KBM-7 (cell line): ENCODE results near the gene NF2.
"Not testable (repeated sequence)": the region's sequence is repeated elsewhere in the genome, so short reads cannot be mapped to it uniquely, and the experiment has no call there.

Experiments
- DNase-seq: peaks from one replicate; pipeline ENCODE4 v3.0.0-alpha.2; 2015
- in situ Hi-C: fragments of 300-500 bp; cut with MboI; formaldehyde crosslinking; loops from 2 replicates; pipeline ENCODE4 v1.14.3; 2020; ENCODE audit warnings: low sequenced_read_pairs, low pct_unique_long_range_greater_than_20kb, mixed read lengths

The NF2 gene

DNA sequence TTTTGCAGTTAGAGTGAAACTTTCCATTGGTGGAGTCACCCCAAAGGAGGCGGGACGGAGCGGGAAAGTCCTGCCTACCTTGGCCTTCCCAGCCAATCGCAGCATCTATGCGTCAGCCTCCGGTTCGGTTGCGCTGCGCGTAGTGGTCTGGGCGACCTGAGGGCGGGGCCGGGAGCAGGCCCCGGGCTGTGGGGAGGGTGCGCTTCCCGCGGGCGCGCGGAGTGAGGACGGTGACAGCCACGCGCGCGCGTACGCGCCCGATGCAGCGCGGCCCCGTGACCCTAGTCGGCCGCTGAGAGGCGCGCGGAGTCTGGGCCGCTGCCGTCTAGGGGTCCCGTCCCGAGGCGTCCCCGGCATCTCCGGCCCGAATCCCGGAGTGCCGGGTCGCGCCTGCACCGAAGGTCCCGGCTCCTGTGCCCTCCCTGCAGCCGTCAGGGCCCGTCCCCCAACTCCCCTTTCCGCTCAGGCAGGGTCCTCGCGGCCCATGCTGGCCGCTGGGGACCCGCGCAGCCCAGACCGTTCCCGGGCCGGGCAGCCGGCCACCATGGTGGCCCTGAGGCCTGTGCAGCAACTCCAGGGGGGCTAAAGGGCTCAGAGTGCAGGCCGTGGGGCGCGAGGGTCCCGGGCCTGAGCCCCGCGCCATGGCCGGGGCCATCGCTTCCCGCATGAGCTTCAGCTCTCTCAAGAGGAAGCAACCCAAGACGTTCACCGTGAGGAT is at the start of gene NF2:
Gene NF2, plus strand, starts transcription at position 276 of the 718 bp plus-strand sequence. Its CDS starts 366 bp downstream, at position 642.
- DNase-seq: peak; percentile 99
- in situ Hi-C loops: no loop called here

DNA sequence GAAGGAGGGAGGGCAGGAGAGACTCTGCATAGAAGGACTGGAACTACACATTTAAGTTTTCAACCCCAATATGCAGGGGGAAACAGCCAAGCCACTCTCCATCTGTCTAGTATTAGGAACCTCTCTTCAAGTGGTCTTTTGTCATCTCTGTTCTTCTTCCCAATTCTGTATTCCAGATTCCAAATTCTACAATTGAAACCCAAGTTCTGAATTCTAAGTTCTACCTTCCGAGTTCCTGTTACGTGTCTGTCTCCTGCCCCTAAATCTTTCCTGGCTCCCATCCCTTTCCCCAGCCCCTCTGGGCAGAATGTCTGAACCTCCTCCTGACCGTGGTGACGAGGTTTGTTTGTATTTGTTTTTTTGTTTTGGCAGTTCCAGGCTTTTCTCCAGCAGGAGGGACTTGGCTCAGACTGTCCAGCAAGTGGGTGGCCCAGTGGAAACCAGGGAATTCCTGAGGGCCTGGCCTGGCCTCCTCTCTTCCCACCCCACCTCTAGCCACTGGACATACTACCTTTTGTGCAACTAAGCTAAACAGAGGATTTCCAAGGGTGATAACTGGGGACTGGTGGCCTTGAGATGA is 48.3 kb upstream of the NF2 start:
- no peak for DNase-seq
- in situ Hi-C loops: no loop called here

DNA sequence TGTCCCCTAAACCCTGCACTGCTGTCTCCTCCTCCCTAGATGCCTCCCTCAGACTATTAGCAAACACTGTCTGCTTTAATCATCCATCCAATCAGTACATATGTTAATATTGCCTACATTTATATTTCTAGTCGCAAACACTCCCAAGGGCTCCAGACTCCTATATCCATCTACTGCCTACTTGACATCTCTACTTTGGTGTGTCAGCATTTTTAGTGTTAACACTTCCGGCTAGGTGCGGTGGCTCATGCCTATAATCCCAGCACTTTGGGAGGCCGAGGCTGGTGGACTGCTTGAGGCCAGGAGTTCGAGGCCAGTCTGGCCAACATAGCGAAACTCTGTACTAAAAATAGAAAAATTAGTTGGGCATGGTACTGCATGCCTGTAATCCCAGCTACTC is 44.4 kb upstream of the NF2 start:
- in situ Hi-C loops: no loop called here
- no peak for DNase-seq

DNA sequence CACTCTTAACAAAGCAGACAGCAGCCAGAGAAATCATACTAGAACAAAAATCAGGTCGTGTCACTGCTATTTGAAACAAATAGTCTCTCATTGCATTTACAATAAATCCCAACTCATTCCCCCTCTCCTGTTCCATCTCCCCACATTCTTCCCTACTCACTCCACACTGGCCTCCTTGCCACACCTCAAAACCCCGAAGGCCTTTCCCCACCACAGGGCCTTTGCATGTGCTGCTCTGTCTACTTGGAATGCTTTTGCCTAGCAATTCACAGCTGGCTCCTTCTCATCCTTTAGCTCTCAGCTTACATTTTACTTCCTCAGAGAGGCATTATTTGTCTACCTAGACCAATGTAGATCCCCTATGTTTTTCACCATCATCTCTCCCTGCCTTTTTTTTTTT is 43.6 kb upstream of the NF2 start:
- no peak for DNase-seq
- in situ Hi-C loops: no loop called here

DNA sequence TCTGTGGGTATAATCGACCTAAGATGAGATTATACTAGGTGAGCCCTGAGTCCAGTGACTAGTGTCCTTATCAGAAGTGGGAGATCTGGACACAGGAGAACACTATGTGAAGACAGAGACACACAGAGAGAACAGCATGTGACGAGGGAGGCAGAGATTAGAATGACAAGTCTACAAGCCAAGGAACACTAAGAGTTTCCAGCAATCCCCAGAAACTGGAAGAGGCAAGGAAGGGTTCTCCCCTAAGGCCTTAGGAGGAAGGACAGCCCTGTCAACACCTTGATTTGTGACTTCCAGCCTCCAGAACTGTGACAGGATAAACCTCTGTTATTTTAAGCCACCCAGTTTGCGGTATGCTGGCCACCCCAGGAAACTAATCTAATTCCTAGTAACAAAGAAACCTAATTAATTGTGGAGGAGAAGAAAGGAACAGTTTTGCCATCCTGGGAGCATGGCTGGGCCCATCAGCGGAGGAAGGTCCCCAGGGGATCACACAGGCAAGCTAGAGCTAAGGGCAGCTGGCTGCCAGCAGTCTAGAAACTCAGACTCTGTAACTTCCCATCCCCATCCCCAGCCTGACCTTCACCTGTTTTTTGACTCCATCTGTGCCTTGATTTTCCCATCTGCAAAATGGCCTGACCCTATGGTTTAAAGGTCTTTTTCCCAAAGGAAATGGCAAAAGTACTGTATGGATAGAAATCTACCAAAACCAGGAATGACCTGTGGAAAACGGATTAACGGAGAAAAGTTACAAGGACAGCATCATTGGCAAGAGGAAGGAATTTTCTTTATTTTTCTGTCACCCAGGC is 39.6 kb upstream of the NF2 start:
- DNase-seq: no peak
- in situ Hi-C loops: no loop called here

DNA sequence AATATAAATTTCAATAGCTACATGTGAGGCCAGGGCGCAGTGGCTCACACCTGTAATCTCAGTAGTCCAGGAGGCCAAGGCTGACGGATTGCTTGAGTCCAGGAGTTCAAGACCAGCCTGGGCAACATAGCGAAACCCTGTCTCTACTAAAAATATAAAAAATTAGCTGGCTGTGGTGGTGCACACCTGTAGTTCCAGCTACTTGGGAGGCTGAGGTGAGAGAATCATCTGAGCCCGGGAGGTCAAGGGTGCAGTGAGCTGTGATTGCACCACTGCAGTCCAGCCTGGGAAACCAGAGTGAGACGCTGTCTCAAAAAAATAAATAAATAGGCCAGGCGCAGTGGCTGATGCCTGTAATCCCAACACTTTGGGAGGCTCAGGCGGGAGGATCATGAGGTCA is 36.9 kb upstream of the NF2 start:
- DNase-seq, in situ Hi-C loops: not testable (repeated sequence)

DNA sequence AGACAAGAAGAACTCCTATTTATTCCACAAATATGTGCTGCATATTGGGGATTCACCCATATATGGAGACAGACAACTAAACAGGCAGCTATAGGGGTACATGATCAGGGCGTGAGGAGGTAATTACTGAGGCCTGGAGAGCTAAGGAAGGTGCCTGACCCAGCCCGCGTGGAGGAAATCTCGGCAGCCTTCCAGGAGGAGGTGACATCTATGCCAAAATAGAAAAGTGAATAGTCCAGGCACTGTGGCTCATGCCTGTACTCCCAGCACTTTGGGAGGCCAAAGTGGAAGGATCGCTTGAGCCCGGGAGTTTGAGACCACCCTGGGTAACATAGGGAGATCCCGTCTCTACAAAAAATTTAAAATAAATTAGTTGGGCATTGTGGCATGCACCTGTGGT is 36.1 kb upstream of the NF2 start:
- no peak for DNase-seq
- in situ Hi-C loops: no loop called here

DNA sequence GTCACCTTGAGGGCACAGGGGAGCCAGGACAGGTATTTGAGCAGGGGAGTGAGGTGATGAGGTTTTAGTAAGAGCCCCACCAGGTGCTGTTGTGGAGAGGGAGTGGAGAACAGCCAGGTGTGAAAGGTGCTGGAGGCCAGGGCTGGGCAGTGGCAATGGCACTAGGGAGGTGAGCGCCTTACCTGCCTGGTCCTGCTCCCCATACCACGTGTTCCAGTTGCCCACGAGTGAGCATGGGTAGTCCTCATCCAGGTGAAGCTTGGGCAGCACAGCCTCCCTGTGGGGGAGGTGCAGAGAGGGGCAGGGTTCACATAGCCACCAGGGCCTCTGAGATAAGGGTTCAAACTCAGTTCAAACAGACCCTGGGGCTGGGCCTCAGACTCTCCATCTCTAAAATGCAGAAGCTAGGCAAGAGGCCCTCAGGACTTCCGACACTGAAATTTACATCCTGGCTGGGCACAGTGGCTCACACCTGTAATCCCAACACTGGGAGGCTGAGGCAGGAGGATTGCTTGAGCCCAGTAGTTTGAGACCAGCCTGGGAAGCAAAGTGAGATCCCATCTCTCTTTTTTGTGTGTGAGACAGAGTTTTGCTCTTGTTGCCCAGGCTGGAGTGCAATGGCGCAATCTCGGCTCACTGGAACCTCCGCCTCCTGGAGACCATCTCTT is 34.3 kb upstream of the NF2 start:
- DNase-seq: no peak
- in situ Hi-C loops: no loop called here

DNA sequence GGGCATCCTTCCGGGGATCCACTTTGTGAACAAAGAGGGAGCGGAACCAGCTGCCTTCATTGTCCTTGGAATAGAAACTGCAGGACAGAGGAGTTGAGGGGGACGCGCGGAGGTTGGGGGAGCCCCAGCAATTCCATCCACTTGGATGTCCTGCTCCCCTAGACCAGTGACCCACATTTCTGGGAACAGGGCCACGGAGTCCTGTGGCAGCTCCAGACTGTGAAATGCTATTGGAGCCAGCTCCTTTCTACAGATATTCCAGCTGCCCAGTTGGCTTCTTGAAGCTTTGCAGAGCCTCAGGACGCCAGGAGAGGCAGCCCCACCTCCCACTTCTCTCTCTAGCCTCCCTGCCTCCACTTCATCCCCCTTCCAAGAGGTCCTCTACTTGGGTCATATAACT is 33.0 kb upstream of the NF2 start:
- no peak for DNase-seq
- in situ Hi-C loops: no loop called here

DNA sequence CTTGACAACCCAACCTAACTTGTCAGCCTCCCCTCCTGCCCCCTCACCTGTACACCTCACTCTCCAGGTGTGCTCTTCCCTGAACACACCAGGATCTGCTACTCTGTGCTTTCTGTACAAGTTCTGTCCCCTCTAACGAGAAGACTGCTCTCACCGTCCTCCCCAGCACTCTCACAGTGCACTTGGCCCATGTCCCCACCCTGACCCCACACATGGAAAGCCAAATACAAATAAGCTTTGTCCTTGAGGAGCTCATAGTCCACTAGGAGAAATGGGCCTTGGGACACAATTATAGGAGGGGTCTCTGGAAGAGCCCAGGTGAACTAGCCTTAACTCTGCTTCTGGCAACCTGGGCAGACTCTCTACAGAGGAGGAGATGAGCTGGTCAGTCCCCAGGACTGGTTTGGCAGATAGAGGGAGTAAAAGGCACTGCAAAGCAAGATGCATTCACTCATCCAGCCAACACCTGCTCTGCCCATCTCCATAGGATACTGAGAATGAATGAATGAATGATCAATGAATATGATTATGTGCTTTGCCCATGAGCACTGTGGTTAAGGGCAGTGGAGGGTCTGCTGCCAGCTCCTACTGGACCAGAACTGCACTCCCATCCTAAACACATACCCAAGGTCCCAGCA is 32.4 kb upstream of the NF2 start:
- in situ Hi-C loops: no loop called here
- no peak for DNase-seq

DNA sequence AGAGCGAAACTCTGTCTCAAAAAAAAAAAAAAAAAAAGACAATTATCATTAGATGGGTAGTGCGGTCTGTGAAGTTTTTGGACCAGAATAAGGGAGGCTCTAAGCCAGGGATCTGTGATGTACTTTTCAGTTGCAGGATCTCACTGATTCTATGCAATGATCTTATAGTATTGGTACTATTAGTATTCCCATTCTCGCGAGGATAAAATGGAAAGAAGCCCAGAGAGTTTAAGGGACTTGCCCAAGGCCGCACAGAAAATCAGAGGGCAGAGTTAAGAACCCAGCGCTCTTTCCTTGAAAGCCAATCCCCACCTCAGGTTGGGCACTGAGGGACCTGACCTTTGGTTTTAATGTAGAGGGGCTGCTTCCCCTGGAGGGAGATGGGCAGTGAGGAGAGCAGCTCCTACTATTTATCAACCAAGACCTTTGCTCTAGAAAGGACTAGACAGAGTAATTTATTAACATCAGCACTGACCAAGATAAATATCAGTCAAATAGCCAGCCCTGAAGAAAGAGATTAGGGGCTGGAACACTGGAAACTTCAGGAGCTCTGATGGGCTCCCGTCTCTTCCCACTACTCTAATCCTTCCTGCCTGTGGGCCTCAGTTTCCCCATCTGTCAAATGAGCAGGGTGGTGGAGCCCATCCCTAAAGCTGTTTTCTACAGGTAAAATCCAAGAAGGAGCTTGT is 28.5 kb upstream of the NF2 start:
- in situ Hi-C loops: no loop called here
- no peak for DNase-seq

DNA sequence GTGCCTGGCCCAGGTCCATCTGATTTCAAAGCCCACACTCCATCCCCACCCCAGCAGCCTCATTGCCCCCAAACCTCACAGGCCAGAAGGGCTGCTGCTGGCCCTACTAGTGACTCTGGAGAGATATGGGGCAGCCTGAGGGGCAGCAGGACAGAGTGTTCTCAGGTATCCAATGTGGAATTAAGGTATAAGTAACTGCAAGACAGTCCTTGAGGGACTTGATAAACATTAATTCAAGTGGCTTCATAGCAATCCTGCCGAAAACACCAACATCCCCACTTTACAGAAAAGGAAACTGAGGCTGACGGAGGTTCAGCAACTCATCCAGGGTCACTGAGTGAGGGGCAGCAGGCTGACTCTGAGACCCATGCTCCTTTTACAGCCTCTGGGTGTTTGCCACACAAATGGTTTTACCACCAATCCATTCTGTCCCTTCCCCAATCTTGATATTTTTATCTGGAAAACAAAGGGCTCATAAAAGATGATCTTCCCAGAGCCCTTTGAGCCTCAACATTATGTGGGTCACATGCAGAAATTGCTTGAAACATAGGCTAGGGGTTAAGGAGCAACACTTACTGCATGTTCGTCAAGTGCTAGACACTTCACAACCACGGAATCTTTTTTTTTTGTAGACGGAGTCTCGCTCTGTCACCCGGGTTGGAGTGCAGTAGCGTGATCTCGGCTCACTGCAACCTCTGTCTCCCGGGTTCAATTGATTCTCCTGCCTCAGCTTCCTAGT is 24.8 kb upstream of the NF2 start:
- DNase-seq: no peak
- in situ Hi-C loops: no loop called here

DNA sequence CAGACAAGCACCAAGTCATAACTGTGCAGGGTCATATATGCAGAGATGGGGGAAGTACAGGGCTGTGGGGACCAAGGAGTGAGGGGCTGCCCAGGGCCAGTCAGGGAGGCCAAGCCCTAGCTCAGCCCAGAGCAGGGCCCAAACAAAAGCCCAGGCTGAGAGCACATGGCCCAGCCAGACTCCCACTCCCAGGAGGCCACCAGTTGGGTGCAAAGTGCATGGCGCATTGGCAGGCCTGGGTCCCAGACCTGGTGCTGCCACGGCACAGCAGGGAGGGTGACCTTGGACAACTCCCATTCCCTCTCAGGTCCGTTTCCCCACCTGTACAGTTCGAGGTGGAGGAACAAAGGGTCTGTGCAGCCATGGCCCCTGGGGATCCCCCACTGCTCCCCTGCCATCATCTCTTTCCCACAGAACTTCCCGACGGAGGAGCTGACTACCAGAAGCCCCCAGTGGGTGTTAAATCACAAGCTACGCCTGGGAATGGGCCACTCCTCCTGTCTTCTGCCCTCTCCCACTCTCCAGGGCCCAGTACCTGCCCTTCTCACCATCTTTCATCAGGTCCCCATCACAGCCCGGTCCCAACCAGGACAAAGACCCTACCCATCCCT is 23.1 kb upstream of the NF2 start:
- DNase-seq: no peak

DNA sequence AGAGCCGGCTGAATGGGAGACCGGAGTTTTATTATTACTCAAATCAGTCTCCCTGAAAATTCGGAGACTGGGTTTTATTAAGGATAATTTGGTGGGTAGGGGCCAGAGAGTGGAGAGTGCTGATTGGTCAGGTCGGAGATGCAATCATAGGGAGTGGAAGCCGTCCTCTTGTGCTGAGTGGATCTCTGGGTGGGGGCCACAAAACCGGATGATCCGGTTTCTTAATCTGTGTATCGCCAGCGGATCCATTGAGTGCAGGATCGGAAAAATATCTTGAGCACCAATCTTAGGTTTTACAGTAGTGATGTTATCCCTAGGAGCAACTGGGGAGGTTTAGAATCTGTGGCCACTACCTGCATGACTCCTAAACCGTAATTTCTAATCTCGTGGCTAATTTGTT is 21.6 kb upstream of the NF2 start:
- in situ Hi-C loops: no loop called here
- no peak for DNase-seq

More for the DNA sequence above, 23.1 kb upstream of the NF2 start:
- in situ Hi-C loops: no loop called here

DNA sequence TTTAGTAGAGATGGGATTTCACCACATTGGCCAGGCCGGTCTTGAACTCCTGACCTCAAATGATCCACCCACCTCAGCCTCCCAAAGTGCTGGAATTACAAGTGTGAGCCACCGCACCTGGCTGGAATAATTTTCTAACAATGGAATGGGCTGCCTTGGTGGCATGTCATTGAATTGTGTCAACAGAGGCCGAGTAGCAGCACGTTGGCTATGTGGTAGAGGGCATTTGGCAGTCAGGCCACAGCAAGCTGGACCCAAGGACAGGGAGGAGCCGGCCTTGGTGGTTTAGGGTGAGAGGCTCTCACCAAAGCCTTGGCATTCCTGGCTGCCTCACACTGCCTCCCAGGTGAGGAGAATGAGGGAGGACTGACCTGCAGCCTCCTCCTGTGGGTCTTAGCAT is 18.5 kb upstream of the NF2 start:
- in situ Hi-C loops: no loop called here
- DNase-seq: no peak

DNA sequence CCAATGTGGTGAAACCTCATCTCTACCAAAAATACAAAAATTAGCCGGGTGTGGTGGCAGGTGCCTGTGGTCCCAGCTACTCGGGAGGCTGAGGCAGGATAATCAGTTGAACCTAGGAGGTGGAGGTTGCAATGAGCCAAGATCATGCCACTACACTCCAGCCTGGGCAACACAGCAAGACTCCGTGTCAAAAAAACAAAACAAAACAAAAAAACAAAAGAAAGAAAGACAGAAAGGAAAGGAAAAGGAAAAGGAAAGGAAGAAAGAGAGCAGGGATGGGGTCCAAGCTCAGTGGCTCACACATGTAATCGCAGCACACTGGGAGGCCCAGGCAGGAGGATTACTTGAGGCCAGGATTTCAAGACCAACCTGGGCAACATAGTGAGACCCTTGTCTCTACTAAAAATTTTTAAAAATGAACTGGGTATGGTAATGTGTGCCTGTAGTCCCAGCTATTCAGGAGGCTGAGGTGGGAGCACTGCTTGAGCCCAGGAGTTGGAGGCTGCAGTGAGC is 17.2 kb upstream of the NF2 start:
- DNase-seq, in situ Hi-C loops: not testable (repeated sequence)

DNA sequence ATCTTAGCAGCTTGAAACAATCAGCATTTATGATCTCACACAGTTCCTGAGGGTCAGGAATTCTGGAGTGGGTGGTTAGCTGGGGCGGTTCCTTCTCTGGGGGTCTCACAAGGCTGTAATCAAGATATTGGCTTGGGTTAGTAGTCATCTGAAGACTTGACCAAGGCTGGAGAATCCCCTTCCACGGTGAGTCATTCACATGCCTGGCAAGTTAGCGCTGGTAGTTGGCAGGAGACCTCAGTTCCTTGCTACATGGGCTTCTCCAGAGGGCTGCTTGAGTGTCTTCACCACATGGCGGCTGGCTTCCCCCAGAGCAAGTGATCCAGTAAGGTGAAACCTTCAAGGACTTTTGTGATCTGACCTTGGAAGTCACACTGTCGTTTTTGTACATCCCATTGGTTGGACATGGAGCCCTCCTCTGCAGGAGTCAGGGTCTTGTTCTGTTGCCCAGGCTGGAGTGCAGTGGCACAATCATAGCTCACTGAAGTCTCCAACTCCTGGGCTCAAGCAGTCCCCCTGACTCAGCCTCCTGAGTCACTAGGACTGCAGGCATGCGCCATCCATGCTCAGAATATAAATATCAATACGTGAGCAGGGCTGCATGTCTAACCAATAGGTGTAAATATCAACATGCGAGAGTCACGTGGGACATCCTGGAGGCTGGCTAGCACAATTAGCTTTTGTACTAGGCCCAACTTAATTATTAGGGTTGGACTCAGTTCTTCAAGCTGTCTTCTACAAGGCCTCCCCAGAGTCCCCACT is 15.3 kb upstream of the NF2 start:
- in situ Hi-C loops: no loop called here
- DNase-seq: no peak
